GM19238 (cell line): Measurements from ENCODE around the gene PSMA2.
"Not testable (repeated sequence)": the region's sequence is repeated elsewhere in the genome, so short reads cannot be mapped to it uniquely, and the experiment has no call there.

Experiments used
- DNase-seq: peaks from one replicate; pipeline ENCODE4 v3.0.0; 2011; ENCODE audit warnings: low spot score; ENCODE audit not compliant: insufficient read length

PSMA2 gene

GRCh38 chr7:42907316-42907715 is 24.7 kb downstream of the PSMA2 start:
- no peak for DNase-seq

- DNase-seq = no peak
These were observed 25.8 kb downstream of the PSMA2 start for GRCh38 chr7:42906181-42906580.

GRCh38 chr7:42902331-42902730 is 29.6 kb downstream of the PSMA2 start:
- DNase-seq = no peak

- no peak for DNase-seq
These were observed 31.1 kb downstream of the PSMA2 start for GRCh38 chr7:42900842-42901241.

- DNase-seq = no peak
These were observed 38.4 kb downstream of the PSMA2 start for GRCh38 chr7:42893346-42894240.

- no peak for DNase-seq
These were observed 45.0 kb downstream of the PSMA2 start for GRCh38 chr7:42886893-42887505.

- DNase-seq = no peak
These were observed 45.8 kb downstream of the PSMA2 start for GRCh38 chr7:42886129-42886528.

- not testable (repeated sequence) for DNase-seq
These were observed 46.8 kb downstream of the PSMA2 start for GRCh38 chr7:42885183-42885582.

GRCh38 chr7:42883950-42884349 is 48.0 kb downstream of the PSMA2 start:
- no peak for DNase-seq

GRCh38 chr7:42880392-42880791 is 51.6 kb downstream of the PSMA2 start:
- no peak for DNase-seq

GRCh38 chr7:42878303-42878702 is 53.7 kb downstream of the PSMA2 start:
- no peak for DNase-seq

- DNase-seq = no peak
These were observed 54.1 kb downstream of the PSMA2 start for GRCh38 chr7:42877862-42878261.

GRCh38 chr7:42876182-42877068 is 55.5 kb downstream of the PSMA2 start:
- DNase-seq = peak; percentile 24

GRCh38 chr7:42869131-42870020 is 62.6 kb downstream of the PSMA2 start:
- no peak for DNase-seq

- no peak for DNase-seq
These were observed 63.5 kb downstream of the PSMA2 start for GRCh38 chr7:42868480-42868879.
